Activated CD8-positive, alpha-beta memory T cell treated with anti-CD3 and anti-CD28 coated beads for 1 hour (primary cell): ENCODE data around the gene LGALS13.
"Not testable (repeated sequence)": the region's sequence is repeated elsewhere in the genome, so short reads cannot be mapped to it uniquely, and the experiment has no call there.

Source experiments
- DNase-seq, 2 donors: peaks; one replicate each; pipeline ENCODE4 v3.0.0-alpha.2; 2020; ENCODE audit warnings: low read depth in 1 of 2; ENCODE audit errors: extremely low read depth in 1 of 2

Gene LGALS13

GRCh38 chr19:39613597-39613996 lies 11.3 kb downstream of the LGALS13 start:
- DNase-seq, result no peak

- no peak for DNase-seq
These were observed 15.4 kb downstream of the LGALS13 start for GRCh38 chr19:39617745-39618144.

- DNase-seq, result no peak
These were observed 21.6 kb downstream of the LGALS13 start for GRCh38 chr19:39623946-39624345.

GRCh38 chr19:39627631-39628030 lies 25.3 kb downstream of the LGALS13 start:
- DNase-seq, result not testable (repeated sequence)

GRCh38 chr19:39631178-39631577 lies 28.9 kb downstream of the LGALS13 start:
- no peak for DNase-seq

- DNase-seq, result no peak
These were observed 29.3 kb downstream of the LGALS13 start for GRCh38 chr19:39631626-39632025.

- no peak for DNase-seq
These were observed 35.6 kb downstream of the LGALS13 start for GRCh38 chr19:39637891-39638290.

GRCh38 chr19:39641773-39642172 lies 39.4 kb downstream of the LGALS13 start:
- no peak for DNase-seq

- no peak for DNase-seq
These were observed 41.3 kb downstream of the LGALS13 start for GRCh38 chr19:39643591-39643990.

GRCh38 chr19:39645800-39646411 lies 43.6 kb downstream of the LGALS13 start:
- DNase-seq, result no peak

- DNase-seq, result no peak
These were observed 45.6 kb downstream of the LGALS13 start for GRCh38 chr19:39647918-39648317.

GRCh38 chr19:39655613-39656012 lies 53.3 kb downstream of the LGALS13 start, which contains the start of gene LGALS16:
LGALS16 (plus strand) TSS chr19:39655913; CDS start chr19:39655962, 49 bp downstream.
- no peak for DNase-seq
